H1 (cell line): ENCODE measurements around the gene ZNF524. TPM values are rescaled to one million over a fixed set of nuclear protein-coding genes. Genes with fewer than 3 reads are reported as not detected.

Source experiments
- CTCF ChIA-PET: fragments of 300-600 bp; sonication (Branson Sonifier 250); formaldehyde crosslinking; loops from one replicate; lab custom pipeline; 2021; ENCODE audit not compliant: partially characterized antibody; lab: Charles Lee
- POLR2A ChIA-PET: fragments of 300-600 bp; sonication (Branson Sonifier 250); formaldehyde crosslinking; loops from one replicate; lab custom pipeline; 2021; ENCODE audit warnings: inconsistent platforms; ENCODE audit not compliant: partially characterized antibody; lab: Charles Lee
- DNase-seq, 2 experiments: peaks; one replicate each; pipeline versions ENCODE4 v3.0.0 to v3.0.0-alpha.2; 2010 to 2022; ENCODE audit warnings: low spot score in 2 of 2, low read depth in 1 of 2, mixed read lengths in 1 of 2
- FAIRE-seq: peaks from 2 replicates; lab custom pipeline; 2011; peaks lifted over from hg19 to GRCh38; lab: Jason Lieb, UNC
- H2AFZ ChIP-seq: 2 replicates; pipeline ENCODE4 v1.8.1; 2012; ENCODE audit warnings: low read length, inconsistent platforms
- H2AK5ac ChIP-seq: 2 replicates; pipeline ENCODE4 v1.6.1; 2013; ENCODE audit warnings: low read depth, low read length
- H2BK120ac ChIP-seq: replicated peaks from 2 replicates; pipeline ENCODE3; 2013; ENCODE audit warnings: low read depth, low read length, inconsistent platforms
- H2BK12ac ChIP-seq: 2 replicates; pipeline ENCODE4 v1.6.1; 2013; ENCODE audit warnings: low read depth, low read length
- H2BK15ac ChIP-seq: 2 replicates; pipeline ENCODE4 v1.6.1; 2013; ENCODE audit warnings: low read length
- H2BK20ac ChIP-seq: 2 replicates; pipeline ENCODE4 v1.6.1; 2013; ENCODE audit warnings: low read length
- H2BK5ac ChIP-seq: 2 replicates; pipeline ENCODE4 v1.6.1; 2013; ENCODE audit warnings: low read depth, low read length
- H3K14ac ChIP-seq: 2 replicates; pipeline ENCODE4 v1.6.1; 2013; ENCODE audit warnings: inconsistent platforms; ENCODE audit not compliant: insufficient read length
- H3K18ac ChIP-seq: 2 replicates; pipeline ENCODE4 v1.6.1; 2013; ENCODE audit warnings: low read length; ENCODE audit errors: extremely low read depth
- H3K23ac ChIP-seq: 2 replicates; pipeline ENCODE4 v1.6.1; 2013; ENCODE audit warnings: inconsistent platforms; ENCODE audit not compliant: insufficient read length
- H3K23me2 ChIP-seq: 2 replicates; pipeline ENCODE4 v1.6.1; 2013; ENCODE audit warnings: low read depth, low read length
- H3K27ac ChIP-seq: 2 replicates; pipeline ENCODE4 v1.6.1; 2011; ENCODE audit warnings: low read depth, low read length, inconsistent platforms
- H3K27me3 ChIP-seq, 4 experiments: replicated peaks in 1 of 4; 1 replicate in 1 of 4; 2 replicates in 3 of 4; pipeline versions ENCODE4 v1.6.1 to v1.8.1; 2011 to 2013; ENCODE audit warnings: low read length in 3 of 4, mild to moderate bottlenecking in 3 of 4, inconsistent platforms in 2 of 4, mixed read lengths in 2 of 4, moderate library complexity in 1 of 4; ENCODE audit not compliant: control insufficient read depth in 3 of 4, insufficient read depth in 3 of 4; ENCODE audit errors: extremely low read depth in 1 of 4
- H3K36me3 ChIP-seq, 4 experiments: 2 replicates each; pipeline versions ENCODE4 v1.6.1 to v1.8.1; 2011 to 2013; ENCODE audit warnings: mild to moderate bottlenecking in 4 of 4, low read length in 3 of 4, moderate library complexity in 2 of 4, control low read depth in 1 of 4, inconsistent platforms in 1 of 4; ENCODE audit not compliant: insufficient read depth in 4 of 4, control insufficient read depth in 2 of 4
- H3K4ac ChIP-seq: replicated peaks from 2 replicates; pipeline ENCODE3; 2013; ENCODE audit warnings: low read length, low read depth, mixed read lengths, inconsistent platforms; ENCODE audit not compliant: insufficient read length
- H3K4me1 ChIP-seq, 4 experiments: replicated peaks in 1 of 4; 1 replicate in 1 of 4; 2 replicates in 3 of 4; pipeline versions ENCODE4 v1.6.1 to v1.8.1; 2011 to 2013; ENCODE audit warnings: low read length in 3 of 4, inconsistent platforms in 2 of 4, mixed read lengths in 1 of 4; ENCODE audit not compliant: insufficient read depth in 4 of 4, control insufficient read depth in 3 of 4
- H3K4me2 ChIP-seq, 2 experiments: 2 replicates each; pipeline versions ENCODE4 v1.6.1 to v1.8.1; 2011 to 2013; ENCODE audit warnings: low read depth in 2 of 2, low read length in 2 of 2, control low read depth in 1 of 2, inconsistent platforms in 1 of 2, mild to moderate bottlenecking in 1 of 2; ENCODE audit not compliant: insufficient read depth in 1 of 2
- H3K4me3 ChIP-seq, 4 experiments: fragments of 200-600, 300-600 bp in 1 of 4; sonication (generic), shearing (Covaris generic), sonication (Bioruptor Twin) in 1 of 4; 2 replicates each; pipeline versions ENCODE4 v1.5.1 to v1.8.1; 2011 to 2016; ENCODE audit warnings: low read length in 4 of 4, low read depth in 3 of 4, control low read depth in 2 of 4, inconsistent platforms in 2 of 4, mild to moderate bottlenecking in 2 of 4, mixed read lengths in 1 of 4, moderate library complexity in 1 of 4; ENCODE audit not compliant: insufficient read depth in 2 of 4; ENCODE audit errors: extremely low read depth in 1 of 4
- H3K56ac ChIP-seq: replicated peaks from 2 replicates; pipeline ENCODE3; 2013; ENCODE audit warnings: low read depth, mild to moderate bottlenecking, mixed read lengths, low read length, inconsistent platforms; ENCODE audit not compliant: insufficient read length
- H3K79me1 ChIP-seq: 2 replicates; pipeline ENCODE4 v1.6.1; 2013; ENCODE audit warnings: low read depth, low read length, control low read depth
- H3K79me2 ChIP-seq, 2 experiments: 2 replicates each; pipeline versions ENCODE4 v1.6.1 to v1.8.1; 2012 to 2013; ENCODE audit warnings: low read length in 2 of 2, mild to moderate bottlenecking in 2 of 2, inconsistent platforms in 1 of 2; ENCODE audit not compliant: insufficient read depth in 2 of 2, control insufficient read depth in 1 of 2
- H3K9ac ChIP-seq, 4 experiments: replicated peaks in 1 of 4; 1 replicate in 1 of 4; 2 replicates in 3 of 4; pipeline versions ENCODE4 v1.6.1 to v1.8.1; 2011 to 2013; ENCODE audit warnings: low read depth in 3 of 4, low read length in 3 of 4, control low read depth in 2 of 4, mild to moderate bottlenecking in 2 of 4, moderate library complexity in 2 of 4, inconsistent platforms in 1 of 4; ENCODE audit errors: extremely low read depth in 1 of 4
- H3K9me3 ChIP-seq, 2 experiments: 2 replicates each; pipeline versions ENCODE4 v1.6.1 to v1.8.1; 2012 to 2013; ENCODE audit warnings: mild to moderate bottlenecking in 2 of 2, moderate library complexity in 2 of 2, control low read depth in 1 of 2, inconsistent platforms in 1 of 2, low read depth in 1 of 2, low read length in 1 of 2, mixed read lengths in 1 of 2; ENCODE audit not compliant: insufficient read depth in 2 of 2
- H4K20me1 ChIP-seq, 2 experiments: replicated peaks in 1 of 2; 2 replicates each; pipeline versions ENCODE3 to v1.8.1; 2011 to 2013; ENCODE audit warnings: inconsistent platforms in 2 of 2, low read length in 2 of 2, mild to moderate bottlenecking in 1 of 2; ENCODE audit not compliant: insufficient read depth in 2 of 2, control insufficient read depth in 1 of 2
- H4K5ac ChIP-seq: 2 replicates; pipeline ENCODE4 v1.6.1; 2013; ENCODE audit warnings: low read length, low read depth, mixed read lengths, inconsistent platforms; ENCODE audit not compliant: insufficient read length
- H4K8ac ChIP-seq: 2 replicates; pipeline ENCODE4 v1.8.0; 2013; ENCODE audit warnings: mild to moderate bottlenecking, moderate library complexity, low read length, inconsistent platforms; ENCODE audit not compliant: insufficient read depth; ENCODE audit errors: extremely low read depth
- H4K91ac ChIP-seq: replicated peaks from 2 replicates; pipeline ENCODE3; 2013; ENCODE audit warnings: low read length, mixed read lengths, inconsistent platforms; ENCODE audit not compliant: insufficient read length
- KDM1A ChIP-seq: fragments of 200-600, 300-600 bp; sonication (generic); IDR thresholded peaks from 2 replicates; pipeline ENCODE4 v1.7.1; 2016; ENCODE audit warnings: mild to moderate bottlenecking, low read length, borderline replicate concordance
- WGBS, 2 experiments: shearing (Covaris generic) in 1 of 2; methylation state at CpG; one replicate each; pipeline versions ENCODE4 v1.1.6 to v1.1.7; 2013 to 2015; ENCODE audit warnings: low lambda C conversion rate in 2 of 2, mixed read lengths in 2 of 2, inconsistent platforms in 1 of 2, low coverage in 1 of 2, missing lambda C conversion rate in 1 of 2; ENCODE audit not compliant: insufficient replicate concordance in 2 of 2, insufficient coverage in 1 of 2, insufficient read length in 1 of 2; ENCODE audit errors: extremely low coverage in 1 of 2, missing lambda C conversion rate in 1 of 2; 5-methylcytosine and 5-hydroxymethylcytosine counted together
- polyA plus RNA-seq, 7 experiments: library from polyadenylated mRNA; depleted of rRNA in 3 of 7; stranded (reverse) in 5 of 7; unstranded in 2 of 7; fragments of >200 nt in 5 of 7; fragments of 200-250 nt in 2 of 7; gene quantifications; 1 replicate in 5 of 7; 2 replicates in 1 of 7; 4 replicates in 1 of 7; pipeline versions ENCODE4 v1.2.1 to v1.2.3, GENCODE V29; 2011 to 2013; ENCODE audit warnings: missing spikeins in 2 of 7, mixed read lengths in 2 of 7
- total RNA-seq: library from RNA; stranded (reverse); fragmentation: NEBNext Ultra II Directional; extraction: Animal tissue kit (Norgen Biotek cat#: 25700); gene quantifications from 2 replicates; pipeline ENCODE4 v1.2.1, GENCODE V29; 2021

The ZNF524 gene
- total and polyA plus RNA-seq, 2 of the 8 experiments (the other 6 are each of a cell fraction or from before 2014, with no cell fraction given): 4.4 to 4.7 TPM

DNA sequence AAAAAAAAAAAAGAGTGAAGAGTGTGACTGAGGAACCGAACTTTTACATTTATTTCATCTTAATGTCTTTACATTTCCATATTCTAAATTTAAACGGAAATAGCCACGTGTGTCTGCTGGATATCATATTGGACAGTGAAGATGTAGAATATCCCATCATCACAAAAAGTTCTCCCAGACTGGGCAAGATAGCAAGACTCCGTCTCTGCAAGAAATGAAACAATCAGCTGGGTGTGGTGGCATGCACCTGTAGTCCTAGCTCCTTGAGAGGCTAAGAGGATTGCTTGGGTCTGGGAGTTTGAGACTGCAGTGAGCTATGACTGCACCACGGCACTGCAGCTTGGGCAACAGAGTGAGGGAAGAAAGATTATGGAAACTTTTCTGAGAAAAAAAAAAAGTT is 23.3 kb upstream of the ZNF524 start:
- Histone ChIP-seq H2AK5ac (no peak overlapping the region), H4K8ac (no peak overlapping the region), H3K18ac (no peak overlapping the region), H3K79me1 (peaks cover 8% of the 10 kb centered on the region; the same call in 1 of the 2 replicates), H3K4me2 (no peak overlapping the region), H2BK20ac (no peak overlapping the region), H3K23ac (no peak overlapping the region), H3K56ac (no peak overlapping the region), H3K4me1 (no peaks in the 10 kb centered on the region), H2AFZ (no peak overlapping the region), H4K20me1 (peaks cover 0 to 4% of the 10 kb centered on the region in 2 experiments), H3K9ac (no peak overlapping the region), H2BK15ac (no peak overlapping the region), H2BK12ac (no peak overlapping the region), H3K36me3 (peaks cover 7 to 23% (median 9%) of the 10 kb centered on the region in 4 experiments; a peak in 7 of 8 replicates), H3K79me2 (peaks cover 5 to 6% of the 10 kb centered on the region in 2 experiments; a peak in 3 of 4 replicates), H4K91ac (no peak overlapping the region), H3K4ac (no peak overlapping the region), H3K4me3 (no peak overlapping the region), H3K14ac (no peak overlapping the region), H4K5ac (no peak overlapping the region), H3K27me3 (no peaks in the 10 kb centered on the region), H3K23me2 (peaks cover 6% of the 10 kb centered on the region; the same call in 1 of the 2 replicates), H3K27ac (no peak overlapping the region), H2BK120ac (no peak overlapping the region), H3K9me3 (no peaks in the 10 kb centered on the region), H2BK5ac (no peak overlapping the region)
- WGBS, 2 experiments: 89% methylated on average over 5 of the region's 5 CpGs; no CpG with 5 or more reads in 1 of the 2 experiments
- no peak for TF ChIP-seq KDM1A
- CTCF ChIA-PET: interaction anchor here (0.7 kb wide), 1 partner anchor 30 kb away, joined by 3 read pairs; no protein-coding TSS in a partner anchor
- no peak for FAIRE-seq
- POLR2A ChIA-PET: interaction anchor here (0.9 kb wide), 1 partner anchor 17 kb away, joined by 4 read pairs; no protein-coding TSS in a partner anchor
- no peak for DNase-seq
